NCI-H82 (cell line): Measurements from ENCODE around the gene POPDC3.
A peak's percentile ranks its signal among the peaks of the same experiment; 100 is the strongest.
"Not testable (repeated sequence)": the region's sequence is repeated elsewhere in the genome, so short reads cannot be mapped to it uniquely, and the experiment has no call there.

Experiments
- DNase-seq: peaks from one replicate; lab custom pipeline; 2025; lab: John Stamatoyannopoulos, UW

The POPDC3 gene

DNA sequence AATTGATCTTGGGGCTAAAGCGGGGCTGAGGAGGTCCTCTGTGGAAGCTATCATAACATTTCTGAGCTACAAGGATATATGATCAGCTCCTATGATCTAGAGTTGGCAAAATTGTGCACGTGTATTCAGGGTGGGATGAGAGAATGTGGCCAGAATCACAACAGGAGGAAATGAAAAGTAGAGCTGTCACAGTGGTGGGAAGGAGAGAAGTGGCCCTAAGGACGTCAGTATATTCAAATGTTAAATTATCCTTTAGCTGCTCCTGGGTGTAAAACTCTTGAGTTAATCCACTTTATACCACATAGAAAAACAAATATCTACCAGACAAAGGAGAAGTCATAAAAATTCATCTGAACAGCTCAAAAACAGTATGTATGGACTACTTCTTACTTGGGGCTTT lies 14.8 kb upstream of the POPDC3 start:
- DNase-seq, result no peak

DNA sequence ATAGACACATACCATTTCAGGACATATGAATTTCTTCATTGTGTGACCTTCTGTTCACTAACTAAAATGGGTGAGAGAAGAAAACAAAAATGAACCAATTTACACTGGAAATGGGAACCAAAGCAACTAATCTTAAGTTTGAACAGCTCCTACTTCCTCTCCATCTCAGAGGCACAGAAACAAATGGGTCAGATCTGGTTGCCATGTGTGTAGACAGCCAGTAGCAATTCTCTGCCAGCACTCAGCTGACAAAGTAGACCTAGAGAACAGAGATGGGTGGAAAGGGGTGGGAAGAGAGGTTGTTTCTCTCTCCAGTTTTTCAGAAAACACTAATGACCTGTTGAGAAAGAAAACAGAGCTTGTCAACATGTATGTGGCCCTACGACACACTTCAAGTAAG lies 14.3 kb upstream of the POPDC3 start:
- no peak for DNase-seq

DNA sequence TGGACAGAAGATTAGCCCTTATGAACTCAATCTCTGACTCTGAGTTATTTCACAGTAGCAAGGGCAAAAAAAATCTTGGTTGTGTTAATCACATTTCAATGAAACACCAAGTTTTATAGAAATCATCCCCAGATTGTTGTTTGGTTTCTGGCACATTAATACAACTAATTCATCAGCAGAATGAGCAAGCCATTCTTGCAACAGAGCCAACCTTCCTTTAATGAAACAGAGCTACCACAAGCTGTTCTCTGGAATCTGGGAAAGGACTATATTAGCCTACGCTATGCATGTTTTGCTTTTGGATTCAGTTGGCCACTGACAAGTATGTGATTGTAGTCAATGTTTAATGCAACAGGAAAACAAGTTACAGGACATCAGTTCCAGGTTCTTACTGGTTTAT lies 13.8 kb upstream of the POPDC3 start:
- no peak for DNase-seq

DNA sequence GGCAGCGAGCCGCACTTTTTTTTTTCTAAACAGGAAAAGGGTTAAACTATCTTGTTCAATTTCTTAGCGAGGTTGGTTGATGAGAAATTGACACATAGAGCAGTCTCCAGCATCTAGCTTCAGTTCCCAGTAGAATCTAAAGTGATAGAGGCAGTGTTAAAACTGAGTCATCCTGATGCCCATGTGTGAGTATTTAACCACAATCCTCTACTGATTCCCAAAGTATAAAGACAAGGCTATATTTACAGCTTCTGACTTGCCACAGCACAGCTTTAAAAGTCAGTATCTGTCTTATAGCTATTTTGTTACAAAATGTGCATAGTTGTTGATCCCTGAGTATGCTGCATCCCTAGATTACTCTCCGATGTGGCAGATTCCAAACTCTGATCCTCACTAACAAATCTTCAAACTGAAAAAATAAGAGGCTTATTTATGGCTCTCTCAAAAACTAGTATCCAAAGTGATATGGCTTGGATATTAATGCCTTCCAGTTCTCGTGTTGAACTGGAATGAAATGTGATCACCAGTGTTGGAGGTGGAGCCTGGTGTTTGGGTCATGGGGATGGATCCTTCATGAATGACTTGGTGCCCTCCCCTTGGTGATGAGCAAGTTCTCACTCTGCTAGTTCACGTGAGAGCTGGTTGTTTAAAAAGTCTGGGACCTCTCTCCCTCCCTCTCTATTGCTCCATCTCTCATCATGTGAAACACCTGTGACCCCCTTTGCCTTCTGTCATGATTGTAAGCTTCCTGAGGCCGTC lies 13.1 kb upstream of the POPDC3 start:
- no peak for DNase-seq

DNA sequence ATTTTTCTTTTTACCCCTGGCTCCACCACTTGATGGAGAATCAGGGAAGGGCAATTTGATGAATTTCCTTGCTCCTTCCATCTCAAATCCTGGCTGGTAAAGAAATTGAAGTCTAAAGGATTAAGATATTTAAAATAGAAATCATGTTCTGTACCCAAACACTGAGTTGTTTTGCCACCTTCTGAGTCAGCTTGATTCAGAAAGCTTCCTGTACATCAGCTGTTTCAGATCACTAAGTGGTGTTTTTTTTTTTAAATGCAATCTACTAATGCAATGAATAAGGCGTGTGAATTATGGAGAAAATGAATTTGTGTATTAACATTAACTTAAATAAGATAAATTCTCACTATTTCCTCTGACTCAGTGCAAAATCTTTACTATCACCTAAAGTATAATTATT lies 11.5 kb upstream of the POPDC3 start:
- DNase-seq, result no peak

DNA sequence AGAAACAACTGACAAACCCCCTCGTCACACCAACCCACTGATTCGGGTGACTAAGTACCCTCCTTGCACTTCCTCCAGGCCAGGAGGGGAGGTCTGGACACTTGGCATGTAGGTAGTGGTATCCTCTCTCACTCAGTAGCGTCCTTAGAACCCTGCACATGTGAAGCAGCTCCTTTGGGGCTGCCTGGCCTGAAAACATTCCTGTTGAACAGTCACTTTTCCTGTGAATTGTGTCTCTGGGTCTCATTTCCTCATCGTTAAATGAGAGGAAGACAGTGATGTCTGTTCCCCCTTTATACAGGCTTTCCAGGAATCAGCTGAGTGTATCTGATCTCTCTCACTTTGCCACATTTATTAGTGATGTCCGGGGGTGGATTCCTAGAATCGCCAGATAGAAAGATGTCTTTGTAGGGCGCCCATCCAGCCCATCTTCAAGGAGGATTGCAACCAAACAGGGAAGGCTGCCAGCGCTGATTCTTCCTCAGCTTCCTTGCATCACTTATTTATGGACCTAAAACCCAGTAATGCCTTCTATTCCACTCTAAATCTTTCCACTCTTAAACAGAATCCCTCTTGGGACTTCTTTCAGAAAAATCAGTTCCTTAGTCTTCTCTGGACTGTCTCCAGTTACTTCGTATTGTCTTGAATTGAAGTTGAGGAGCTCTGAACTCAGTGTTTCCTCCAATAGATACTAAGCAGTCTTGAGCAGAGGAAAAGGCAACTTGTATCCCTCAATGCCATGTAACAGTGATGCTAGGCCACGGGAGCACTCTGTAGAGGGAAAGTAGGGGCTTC lies 9.4 kb upstream of the POPDC3 start:
- DNase-seq, result no peak

DNA sequence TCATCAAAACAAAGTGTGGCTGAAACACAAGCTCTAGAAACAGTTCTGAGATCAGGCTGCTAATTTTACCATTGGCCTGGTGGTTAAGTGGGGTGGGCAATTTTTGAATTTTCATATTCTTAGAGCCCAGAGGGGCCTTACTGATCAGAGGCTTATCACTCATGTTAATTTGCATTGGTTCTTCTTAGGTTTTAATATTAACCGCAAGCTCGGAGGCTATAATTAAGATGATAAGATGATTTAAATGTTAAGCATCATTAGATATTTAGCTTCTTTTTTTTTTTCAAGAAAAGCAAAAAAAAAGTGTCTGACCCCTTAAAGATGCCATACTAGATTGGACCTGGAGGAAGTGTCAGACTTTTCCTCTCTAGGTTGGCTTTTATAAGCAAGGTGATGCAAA lies 8.4 kb upstream of the POPDC3 start:
- no peak for DNase-seq

DNA sequence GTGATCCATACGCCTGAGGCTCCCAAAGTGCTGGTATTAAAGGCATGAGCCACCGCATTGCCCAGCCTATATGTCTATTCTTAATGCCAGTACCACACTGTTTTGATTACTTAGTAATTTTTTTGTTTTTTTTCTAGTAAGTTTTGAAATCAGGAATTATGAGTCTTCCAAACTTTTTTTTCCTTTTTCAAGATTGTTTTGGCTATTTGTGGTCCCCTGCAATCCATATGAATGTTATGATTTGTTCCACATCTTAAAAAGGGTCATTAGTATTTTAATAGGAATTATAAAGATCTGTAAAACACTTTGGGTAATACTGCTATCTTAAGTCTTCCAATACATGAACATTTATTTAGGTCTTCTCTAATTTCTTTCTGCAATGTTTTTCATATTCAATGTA lies 6.8 kb upstream of the POPDC3 start:
- DNase-seq, result no peak

DNA sequence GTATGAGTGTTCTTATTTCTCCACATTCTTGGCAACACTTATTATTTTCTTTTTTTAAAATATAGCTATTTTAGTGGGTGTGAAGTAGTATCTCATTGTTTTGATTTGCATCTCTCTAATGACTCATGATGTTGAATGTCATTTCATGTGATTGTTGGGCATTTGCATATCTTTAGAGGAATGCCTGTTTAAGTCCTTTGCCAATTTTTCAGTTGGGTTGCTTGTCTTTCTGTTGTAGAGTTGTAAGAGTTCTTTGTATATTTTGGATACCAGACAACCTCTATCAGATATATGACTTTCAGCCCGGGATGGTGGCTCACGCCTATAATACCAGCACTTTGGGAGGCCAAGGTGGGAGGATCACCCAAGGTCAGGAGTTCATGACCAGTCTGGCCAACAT lies 5.1 kb upstream of the POPDC3 start:
- DNase-seq, result no peak

DNA sequence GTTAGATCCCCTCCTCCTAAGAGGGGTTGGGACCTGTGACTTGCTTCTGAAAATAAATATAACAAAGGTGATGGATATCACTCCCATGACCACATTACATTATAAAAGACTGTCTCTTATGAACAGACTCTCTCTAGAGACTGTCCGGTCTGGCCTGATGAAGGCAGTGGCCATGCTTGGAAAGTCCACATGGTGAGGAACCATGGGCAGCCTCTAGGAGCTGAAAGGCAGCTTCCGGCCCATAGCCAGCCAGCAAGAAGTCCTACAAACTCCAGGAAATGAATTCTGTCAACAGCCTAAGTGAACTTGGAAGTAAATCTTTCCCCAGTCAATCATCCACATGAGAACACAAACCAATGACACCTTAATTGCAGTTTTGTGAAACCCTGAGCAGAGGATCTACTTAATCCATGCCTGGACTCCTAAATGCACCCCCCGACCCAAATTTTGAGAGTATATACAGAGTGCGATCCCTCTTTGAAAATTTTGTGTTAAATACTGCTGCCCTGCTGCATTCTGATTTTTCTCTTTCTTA lies 2.2 kb upstream of the POPDC3 start:
- DNase-seq, result no peak

DNA sequence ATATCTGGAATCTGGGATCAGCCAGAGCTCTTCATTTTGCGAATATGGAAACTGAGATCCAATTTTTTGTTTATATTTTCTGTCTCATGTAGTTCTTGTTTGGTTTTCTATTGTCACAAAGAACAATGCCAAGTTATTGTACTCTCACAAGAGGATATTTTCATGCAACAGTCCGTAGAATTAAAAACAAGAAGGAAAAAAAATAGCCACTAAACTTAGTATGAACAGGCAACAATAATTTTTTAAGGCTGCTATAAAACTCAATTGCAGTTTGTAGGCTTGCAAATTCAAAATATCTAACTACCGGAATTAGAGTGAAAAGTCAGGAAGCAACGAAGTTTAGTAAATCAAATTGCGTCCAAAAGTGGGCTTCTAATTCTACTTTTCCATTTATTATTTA lies 1.2 kb downstream of the POPDC3 start:
- DNase-seq, result no peak

DNA sequence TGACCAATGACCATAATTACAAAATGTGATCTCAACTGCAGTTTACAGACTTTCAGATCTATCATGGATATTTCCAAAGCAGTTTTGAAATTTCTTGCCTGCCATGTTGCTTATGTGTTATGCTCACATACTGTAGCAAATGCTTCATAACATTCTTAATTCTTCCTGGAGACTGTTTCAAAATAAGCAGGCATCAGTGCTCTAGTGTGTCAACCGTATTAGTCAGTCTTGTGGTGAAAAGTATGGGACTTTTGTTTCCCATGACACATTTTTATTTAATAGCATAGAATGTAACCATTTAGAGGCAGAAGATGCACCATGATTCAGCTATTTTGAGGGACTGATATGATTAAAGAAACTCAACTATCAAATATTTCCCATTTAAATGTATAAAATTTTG lies 1.7 kb downstream of the POPDC3 start:
- DNase-seq, result no peak

DNA sequence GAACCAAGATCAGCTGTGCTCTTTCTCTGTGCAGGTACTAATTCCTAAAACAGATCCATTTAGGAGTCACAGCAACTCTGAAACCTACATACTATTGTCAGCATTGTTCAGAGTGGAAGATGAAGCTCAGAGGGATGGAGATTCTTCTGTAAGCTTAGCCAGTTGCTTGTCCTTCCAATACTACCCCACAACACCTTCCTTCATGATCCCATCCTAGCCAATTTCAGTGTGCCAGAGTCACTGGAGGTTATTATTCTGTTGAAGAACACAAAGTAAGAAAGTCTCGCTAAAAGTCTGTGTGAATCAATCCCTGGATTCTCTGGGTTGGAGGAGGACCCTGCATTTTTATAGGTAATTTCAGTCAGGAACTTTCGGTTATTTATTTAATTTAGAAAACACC lies 2.3 kb downstream of the POPDC3 start:
- DNase-seq, result no peak

DNA sequence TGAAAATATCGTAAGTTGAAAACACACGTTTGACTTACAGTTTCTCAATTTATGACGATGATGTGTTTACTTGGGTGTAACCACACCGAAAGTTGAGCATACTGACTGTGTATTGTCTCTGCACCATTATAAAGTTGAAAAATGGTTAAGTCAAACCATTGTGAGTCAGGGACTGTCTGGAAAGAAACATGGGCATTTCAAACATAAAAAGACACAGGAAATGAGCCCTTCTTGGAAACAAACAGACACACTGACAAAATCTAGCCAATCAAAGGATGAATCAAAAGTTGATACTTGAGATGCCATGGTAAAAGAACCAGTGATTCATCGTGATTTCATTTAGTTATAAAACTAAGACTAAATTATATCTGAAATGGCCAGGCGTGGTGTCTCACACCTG lies 5.3 kb downstream of the POPDC3 start:
- DNase-seq, result no peak

DNA sequence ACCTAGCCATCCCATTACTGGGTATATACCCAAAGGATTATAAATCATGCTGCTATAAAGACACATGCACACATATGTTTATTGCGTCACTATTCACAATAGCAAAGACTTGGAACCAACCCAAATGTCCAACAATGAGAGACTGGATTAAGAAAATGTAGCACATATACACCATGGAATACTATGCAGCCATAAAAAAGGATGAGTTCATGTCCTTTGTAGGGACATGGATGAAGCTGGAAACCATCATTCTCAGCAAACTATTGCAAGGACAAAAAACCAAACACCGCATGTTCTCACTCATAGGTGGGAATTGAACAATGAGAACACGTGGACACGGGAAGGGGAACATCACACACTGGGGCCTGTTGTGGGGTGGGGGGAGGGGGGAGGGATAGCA lies 7.3 kb downstream of the POPDC3 start:
- not testable (repeated sequence) for DNase-seq

DNA sequence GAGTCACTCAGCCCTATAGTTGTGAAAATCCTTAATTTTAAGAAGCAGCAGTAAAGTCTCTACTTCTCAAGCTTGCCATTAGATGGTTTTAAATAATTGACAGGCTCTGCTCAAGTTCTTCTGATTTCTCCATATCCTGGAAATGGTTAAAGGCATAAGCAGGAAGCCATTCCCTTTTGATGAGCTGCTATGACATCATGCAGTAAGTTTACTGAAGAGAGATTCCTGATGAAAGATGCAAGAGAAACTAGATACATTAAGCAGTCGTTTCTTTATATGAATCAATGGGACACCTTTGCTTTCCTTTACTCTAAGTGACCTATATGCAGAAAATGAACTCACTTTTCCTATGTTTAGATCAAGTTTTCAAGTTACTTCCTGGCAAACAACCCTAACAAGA lies 9.8 kb downstream of the POPDC3 start:
- DNase-seq, result no peak

DNA sequence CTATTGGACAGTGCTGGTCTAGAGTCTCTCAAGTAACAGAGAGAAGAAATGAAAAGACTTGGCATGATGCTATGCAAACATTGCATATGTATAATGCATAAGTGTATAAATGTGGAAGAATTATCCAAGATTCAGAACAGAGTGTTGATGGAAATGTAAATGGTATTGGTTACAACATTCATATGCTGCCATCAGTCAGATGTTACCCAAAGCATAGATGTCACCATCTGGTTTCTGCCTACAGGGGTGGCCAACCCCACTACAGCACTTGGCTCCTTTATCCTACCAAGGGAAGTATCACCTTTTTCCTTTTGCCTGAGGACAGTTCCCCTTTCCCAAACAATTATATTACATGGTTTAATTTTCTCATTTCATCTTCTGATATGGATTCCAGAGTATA lies 11.9 kb downstream of the POPDC3 start:
- no peak for DNase-seq

DNA sequence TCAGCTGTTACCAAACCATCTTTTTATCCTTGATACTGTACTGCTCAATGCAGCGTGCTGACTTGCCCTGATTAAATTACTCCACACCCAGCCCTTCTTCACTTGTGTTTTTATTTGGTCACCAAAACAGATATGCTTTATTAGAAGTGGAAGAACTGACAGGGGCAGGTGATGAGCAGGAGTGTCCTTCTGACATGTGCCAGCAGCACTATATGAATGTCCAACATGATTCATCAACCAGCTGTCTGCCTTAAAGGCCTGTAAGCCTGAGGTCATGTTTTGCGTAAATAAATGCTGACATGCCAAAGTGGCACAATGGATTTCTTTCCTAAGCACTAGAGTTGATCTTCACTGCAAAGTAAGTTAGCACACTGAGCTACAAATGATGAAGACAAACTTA lies 15.4 kb downstream of the POPDC3 start:
- peak; percentile 35 for DNase-seq

DNA sequence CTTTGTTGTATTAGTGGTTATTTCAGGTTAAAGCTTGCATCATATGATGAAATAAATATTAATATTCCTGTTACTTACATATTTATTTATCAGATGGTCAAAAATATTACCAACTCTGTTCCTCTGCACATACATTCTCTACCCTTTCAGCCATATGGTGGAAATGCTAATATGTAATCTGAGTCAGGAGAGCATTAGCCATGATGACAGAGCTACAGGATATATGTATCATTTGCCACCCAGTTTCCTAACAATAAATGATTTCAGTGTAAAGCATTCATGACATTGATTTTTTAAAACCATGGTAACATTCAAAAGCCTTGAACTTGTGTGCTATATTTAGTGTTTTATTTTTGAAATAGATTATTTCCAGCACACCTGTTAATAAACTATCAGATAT lies 16.6 kb downstream of the POPDC3 start:
- DNase-seq, result no peak

DNA sequence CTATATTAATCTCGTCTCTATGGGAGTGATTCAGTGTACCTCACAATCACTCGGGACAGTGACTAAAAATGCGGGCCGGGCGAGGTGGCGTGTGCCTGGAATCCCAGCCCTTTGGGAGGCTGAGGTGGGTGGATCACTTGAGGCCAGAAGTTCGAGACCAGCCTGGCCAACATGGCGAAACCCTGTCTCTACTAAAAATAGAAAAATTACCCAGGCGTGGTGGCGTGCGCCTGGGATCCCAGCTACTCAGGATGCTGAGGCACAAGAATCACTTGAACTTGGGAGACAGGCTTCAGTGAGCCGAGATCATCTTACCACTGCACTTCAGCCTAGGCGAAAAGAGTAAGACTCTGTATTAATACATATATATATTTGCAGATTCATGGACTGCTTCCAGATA lies 17.4 kb downstream of the POPDC3 start:
- DNase-seq, result no peak

DNA sequence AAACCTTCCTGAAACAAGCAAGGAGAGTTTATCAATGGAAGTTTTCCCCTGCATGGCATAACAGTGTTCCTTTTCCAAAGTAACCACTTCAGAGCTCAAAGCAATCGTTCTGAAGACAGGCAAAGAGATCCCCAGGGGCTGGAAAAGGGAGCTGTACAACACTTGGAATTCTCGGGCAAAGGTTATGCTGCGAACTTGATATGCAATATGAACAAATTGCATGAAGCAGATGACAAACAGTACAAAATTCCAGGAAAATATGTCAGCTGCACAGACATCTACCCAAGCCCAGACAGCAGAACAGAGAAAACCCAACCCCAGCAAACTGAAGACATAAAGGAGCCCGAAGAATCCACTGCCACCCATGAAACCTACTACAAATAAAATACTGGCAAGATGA lies 18.4 kb downstream of the POPDC3 start:
- DNase-seq, result no peak

DNA sequence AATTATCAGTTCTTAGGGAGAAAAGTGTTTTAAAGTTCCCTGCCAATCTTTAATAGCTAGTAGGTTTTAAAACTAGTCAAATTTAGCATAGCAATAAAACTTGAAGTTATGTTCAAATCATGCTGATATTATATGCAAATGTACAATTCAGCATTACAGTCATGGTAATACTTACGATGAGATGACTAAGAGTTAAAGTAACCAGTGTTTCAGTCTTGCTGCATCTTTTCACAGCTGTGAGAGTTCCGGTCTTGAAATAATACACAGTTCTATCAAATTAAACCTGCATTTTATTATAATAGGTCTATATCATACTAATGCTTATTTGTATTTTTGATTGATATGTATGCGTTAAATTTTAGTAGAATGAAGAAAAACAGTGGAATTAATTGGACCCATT lies 26.1 kb downstream of the POPDC3 start:
- DNase-seq, result no peak

DNA sequence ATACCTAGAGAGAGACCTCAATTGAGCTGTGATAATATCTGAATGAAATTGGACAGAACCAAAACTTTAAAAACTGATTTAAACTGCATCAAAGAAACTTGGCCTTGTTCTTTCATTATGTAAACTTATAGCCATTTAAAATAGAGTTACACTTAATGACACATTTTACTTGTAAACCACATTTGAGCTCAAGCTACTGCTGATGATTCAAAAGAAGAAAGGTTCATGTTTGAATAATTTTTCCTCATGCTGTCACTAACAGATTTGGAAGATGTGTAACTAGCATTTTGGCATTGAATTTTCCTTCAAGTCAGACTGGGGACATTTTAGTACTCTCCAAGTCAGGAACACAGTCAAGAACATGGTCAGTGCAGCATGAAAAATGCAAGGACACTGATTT lies 26.9 kb downstream of the POPDC3 start:
- DNase-seq, result no peak

DNA sequence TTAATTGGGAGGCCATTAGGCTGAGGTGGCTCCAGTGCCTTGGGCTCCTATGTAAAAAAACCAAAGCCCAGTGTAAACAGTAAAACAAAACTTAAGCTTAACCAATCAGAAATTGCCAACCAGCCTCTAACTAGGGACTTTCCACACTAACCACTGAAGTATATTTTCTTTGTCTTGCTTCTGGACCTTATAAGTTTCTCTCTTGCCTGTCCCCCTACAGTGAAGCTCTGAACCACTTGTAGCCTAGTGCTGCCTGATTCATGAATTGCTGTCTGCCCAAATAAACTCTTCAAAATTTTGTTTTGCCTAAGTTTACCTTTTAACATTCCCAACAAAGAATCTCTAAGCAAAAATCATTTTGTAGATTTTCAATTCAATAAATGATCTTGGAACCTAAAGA lies 28.2 kb downstream of the POPDC3 start:
- no peak for DNase-seq
